Stimulated activated CD8-positive, alpha-beta memory T cell treated with anti-CD3 and anti-CD28 coated beads, Interleukin-7, amount 100 ng/mL, for 1 hour (primary cell): Measurements from ENCODE around the gene KNTC1.
"Not testable (repeated sequence)": the region's sequence is repeated elsewhere in the genome, so short reads cannot be mapped to it uniquely, and the experiment has no call there.

Experiments
- DNase-seq, 2 donors: peaks; one replicate each; pipeline ENCODE4 v3.0.0-alpha.2; 2020; ENCODE audit warnings: low read depth in 2 of 2

The KNTC1 gene

DNA sequence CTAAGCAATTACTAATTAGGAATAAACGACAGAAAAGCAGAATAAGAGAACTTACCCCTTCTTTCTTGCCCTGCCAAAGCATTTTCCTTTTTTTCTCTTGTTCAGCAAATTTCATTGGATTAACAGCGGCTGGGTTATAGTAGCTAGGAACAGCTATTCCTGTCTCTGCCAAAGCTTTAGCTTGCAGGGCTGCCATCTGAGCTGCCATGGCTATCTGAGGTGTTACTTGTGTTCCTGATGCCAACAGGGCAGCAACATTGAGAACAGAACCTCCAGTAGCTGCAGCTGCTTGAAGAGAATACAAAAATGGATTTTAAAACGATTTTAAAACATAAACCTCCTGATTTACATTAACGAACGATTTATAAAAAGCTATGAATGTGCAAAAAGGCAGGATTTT is 18.9 kb upstream of the KNTC1 start:
- DNase-seq = no peak

- not testable (repeated sequence) for DNase-seq
These were observed 14.0 kb upstream of the KNTC1 start for GRCh38 chr12:122513028-122513427.

DNA sequence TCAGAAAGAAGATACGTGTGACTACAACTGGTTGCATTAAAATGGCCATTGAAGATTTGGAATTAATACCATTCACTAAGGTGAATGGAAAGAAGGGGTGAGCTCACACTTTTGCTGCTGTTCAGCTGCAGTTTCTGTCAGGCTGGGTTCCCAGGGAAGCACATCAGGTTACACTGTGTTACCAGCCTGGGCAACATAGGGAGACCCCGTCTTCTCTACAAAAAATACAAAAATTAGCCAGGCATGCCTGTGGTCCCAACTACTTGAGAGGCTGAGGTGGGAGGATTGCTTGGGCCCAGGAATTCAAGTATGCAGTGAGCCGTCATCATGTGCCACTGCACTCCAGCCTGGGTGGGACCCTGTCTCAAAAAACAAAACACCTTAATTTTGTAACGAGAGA is 13.4 kb upstream of the KNTC1 start:
- DNase-seq = no peak

DNA sequence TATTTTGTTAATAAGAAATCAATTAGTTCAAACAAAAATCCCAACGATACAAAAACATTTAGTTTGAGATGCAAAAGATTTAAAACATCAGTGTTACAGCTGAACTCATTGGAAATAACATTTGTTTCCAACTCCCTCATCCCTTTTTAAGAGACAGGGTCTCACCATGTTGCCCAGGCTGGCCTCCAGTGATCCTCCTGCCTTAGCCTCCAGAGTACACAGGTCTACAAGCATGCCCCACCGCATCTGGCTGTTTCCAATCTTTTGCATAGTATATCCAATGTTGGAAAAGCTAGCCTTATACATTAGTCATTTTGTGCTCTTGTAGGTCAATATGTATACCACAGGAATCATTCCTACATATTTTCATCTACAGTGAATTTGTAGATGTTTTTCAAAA is 11.8 kb upstream of the KNTC1 start:
- DNase-seq = no peak

DNA sequence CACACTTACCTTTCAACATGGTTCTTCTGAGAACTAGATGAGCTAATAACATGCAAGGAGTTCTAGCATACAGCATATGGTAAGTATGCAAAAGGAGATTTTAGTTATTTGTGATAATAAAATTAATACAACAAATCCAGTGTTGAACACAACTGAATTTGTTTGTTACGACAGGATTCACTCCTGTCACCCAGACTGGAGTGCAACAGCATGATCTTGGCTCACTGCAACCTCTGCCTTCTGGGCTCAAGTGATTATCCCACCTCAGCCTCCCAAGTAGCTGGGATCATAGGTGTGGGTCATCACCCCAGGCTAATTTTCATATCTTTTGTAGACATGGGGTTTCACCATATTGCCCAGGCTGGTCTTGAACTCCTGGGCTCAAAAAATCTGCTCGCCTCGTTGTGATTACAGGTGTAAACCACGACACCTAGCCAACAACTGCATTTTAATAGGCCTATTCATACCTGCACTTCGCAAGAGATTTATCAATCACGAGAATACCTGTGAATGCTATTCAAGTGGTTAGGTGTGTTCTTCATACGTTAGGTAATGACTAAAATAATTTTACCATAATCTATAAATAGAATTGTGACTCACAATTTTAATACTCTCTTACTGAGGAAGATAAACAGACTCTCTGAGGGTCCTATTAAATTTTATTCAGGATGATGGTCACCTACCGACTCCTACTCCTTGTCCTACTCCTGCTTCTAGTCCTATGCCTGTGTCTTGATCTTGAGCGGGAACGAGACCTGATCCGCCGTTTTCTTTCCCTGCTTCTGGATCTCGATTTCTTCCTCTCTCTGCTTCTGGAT is 10.3 kb upstream of the KNTC1 start:
- no peak for DNase-seq

DNA sequence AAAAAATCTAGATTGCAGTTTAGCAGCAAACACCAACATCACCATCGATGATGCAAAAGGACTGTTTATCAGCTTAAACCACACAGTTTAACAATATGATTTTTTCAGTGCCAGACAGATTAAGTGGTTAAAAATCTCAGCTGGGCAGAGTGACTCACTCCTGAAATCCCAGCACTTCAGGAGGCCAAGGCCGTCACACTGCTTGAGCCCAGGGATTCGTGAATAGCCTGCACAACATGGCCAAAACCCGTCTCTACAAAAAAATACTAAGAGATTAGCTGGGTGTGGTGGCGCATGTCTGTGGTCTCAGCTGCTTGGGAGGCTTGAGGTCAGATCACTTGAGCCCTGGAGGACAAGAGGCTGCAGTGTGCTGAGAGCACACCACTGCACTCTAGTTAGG is 9.2 kb upstream of the KNTC1 start:
- DNase-seq = no peak

- DNase-seq = no peak
These were observed 8.1 kb upstream of the KNTC1 start for GRCh38 chr12:122518908-122519307.

DNA sequence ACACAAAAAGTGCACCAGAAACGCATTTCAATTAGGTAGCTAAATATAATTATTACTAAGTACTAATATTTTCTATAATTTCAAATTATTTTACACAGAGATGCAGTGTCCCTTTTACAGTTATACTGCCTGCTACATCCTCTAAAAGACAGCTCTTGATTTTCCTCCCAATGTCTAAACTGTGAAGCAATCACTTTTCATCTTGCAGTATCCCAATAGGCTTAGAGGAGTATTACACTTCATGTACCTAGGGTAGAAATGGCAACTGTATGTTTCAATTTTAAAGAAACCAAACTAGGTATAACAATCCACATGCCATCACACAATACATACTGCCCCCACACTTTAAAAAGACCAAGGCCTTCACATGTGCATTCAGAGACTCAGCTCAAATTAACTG is 7.6 kb upstream of the KNTC1 start:
- no peak for DNase-seq

GRCh38 chr12:122520676-122521075 is 6.4 kb upstream of the KNTC1 start:
- DNase-seq = no peak

- DNase-seq = no peak
These were observed 3.8 kb upstream of the KNTC1 start for GRCh38 chr12:122523280-122523679.

GRCh38 chr12:122523846-122524718 is 3.0 kb upstream of the KNTC1 start:
- no peak for DNase-seq

- no peak for DNase-seq
These were observed 462 bp downstream of the KNTC1 start for GRCh38 chr12:122527478-122527944.

DNA sequence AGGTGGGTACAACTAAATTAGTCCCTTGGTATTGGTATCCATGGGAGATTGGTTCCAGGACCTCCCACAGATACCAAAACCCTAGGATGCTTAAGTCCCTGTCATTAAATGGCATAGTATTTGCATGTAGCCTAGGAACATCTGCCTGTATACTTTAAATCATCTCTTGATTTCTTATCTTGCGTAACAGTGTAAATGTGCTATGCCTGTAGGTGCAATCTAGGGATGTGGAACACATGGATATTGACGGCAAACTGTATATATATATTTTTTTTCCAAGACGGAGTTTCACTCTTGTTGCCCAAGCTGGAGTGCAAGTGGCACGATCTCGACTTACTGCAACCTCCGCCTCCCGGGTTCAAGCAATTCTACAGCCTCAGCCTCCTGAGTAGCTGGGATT is 1.5 kb downstream of the KNTC1 start:
- no peak for DNase-seq

DNA sequence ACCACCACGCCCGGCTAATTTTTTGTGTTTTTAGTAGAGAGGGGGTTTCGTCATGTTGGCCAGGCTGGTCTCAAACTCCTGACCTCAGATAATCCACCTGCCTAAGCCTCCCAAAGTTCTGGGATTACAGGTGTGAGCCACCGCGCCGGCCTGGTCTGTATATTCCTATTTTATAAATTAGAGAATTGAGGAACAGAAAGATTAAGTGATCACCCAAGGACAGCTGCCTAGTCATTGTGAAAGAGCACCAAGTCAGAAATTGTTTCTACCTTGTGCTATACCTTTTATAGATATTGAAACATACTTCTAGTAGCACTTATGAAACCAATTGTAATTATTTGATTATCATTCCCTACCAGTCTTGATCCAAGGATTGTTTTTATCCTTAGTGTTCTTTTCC is 1.9 kb downstream of the KNTC1 start:
- no peak for DNase-seq

GRCh38 chr12:122533856-122534255 is 6.8 kb downstream of the KNTC1 start:
- DNase-seq = no peak

GRCh38 chr12:122537021-122537420 is 10.0 kb downstream of the KNTC1 start:
- no peak for DNase-seq

DNA sequence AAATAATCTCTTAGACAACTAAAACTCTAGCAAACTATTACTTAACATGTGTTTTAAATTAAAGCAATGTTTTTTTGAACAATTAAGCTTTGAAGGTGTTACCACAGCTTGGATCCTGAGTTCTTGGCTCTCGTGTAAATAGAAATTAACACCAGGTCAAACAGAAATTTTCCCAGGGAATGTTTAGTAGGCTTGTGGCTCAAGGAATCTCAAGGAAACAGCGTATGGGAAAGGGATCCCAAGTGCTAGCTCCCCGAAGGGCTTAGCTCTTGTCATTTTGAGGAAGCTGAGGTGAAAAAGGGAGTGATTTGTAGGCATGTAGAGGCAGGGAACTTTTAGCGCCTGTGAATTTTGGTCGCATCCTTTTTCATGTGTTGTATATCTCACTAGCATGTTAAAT is 11.4 kb downstream of the KNTC1 start:
- no peak for DNase-seq

DNA sequence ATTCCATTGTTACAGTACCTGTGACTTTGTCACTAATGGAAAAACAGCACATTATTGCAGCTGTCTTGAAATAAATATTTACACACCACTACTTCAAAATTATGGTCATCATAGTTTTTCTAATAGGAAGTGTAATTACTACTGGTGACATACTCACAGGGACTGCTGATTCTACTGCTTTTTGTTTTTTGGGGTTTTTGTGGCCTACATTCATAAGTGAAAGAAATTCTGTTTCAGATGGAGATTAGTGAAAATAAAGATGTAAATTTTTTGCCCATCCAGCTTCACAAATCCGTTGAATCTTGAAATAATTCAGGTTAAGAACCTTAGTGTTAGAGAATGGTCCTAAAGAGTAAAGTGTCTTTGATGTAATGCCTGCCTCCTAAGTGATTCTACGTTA is 17.5 kb downstream of the KNTC1 start:
- DNase-seq = no peak

- DNase-seq = no peak
These were observed 18.8 kb downstream of the KNTC1 start for GRCh38 chr12:122545855-122546254.

- no peak for DNase-seq
These were observed 20.3 kb downstream of the KNTC1 start for GRCh38 chr12:122547330-122547729.

- DNase-seq = no peak
These were observed 31.9 kb downstream of the KNTC1 start for GRCh38 chr12:122558745-122559641.

DNA sequence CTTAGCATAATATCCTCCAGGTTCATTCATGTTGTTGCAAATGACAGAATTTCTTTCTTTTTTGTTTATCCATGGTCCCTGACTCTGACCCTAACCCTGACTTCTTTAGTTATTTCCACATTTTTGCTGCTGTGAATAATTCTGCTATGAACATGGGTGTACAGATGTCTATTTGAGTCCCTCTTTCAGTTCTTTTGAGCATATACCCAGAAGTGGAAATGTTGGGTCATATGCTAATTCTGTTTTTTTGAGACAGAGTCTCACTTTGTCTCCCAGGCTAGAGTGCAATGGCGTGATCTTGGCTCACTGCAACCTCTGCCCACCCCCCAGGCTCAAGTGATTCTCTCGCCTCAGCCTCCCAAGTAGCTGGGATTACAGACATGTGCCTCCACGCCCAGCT is 33.1 kb downstream of the KNTC1 start:
- no peak for DNase-seq
